GM12878 (cell line): ENCODE results near the gene APOLD1. TPM values are rescaled to one million over a fixed set of nuclear protein-coding genes. Genes with fewer than 3 reads are reported as not detected.

ENCODE experiments used
- ATAC-seq: fragments of 200-7000 bp; cut with Tn5 transposase; 3 replicates; pipeline ENCODE4 v1.9.1; 2020; ENCODE audit warnings: mild to moderate bottlenecking, moderate library complexity
- BruUV-seq: library from RNA; stranded (reverse); fragments of 400-500 nt; replicated peaks from 2 replicates; lab custom pipeline; 2021; lab: Mats Ljungman, UMichigan
- CTCF ChIA-PET: fragments of 300-600 bp; sonication (Branson Sonifier 250); formaldehyde crosslinking; extraction: SDS; loops from one replicate; lab custom pipeline; 2021; ENCODE audit warnings: inconsistent platforms; lab: Yijun Ruan, JAX
- POLR2A ChIA-PET: fragments of 350-600 bp; formaldehyde crosslinking; extraction: SDS; loops from one replicate; lab custom pipeline; 2021; ENCODE audit warnings: inconsistent platforms; lab: Charles Lee
- RAD21 ChIA-PET: fragments of 300-600 bp; sonication (Branson Sonifier 250); formaldehyde crosslinking; loops from one replicate; lab custom pipeline; 2023; ENCODE audit warnings: antibody characterized with exemption; ENCODE audit not compliant: unreplicated experiment; lab: Charles Lee
- SMC1A ChIA-PET: fragments of 300-600 bp; sonication (Branson Sonifier 250); formaldehyde crosslinking; loops from one replicate; lab custom pipeline; 2023; ENCODE audit not compliant: unreplicated experiment, uncharacterized antibody; lab: Charles Lee
- DNase-seq: peaks from one replicate; pipeline ENCODE4 v3.0.0-alpha.2; 2011; ENCODE audit warnings: low read depth, low spot score
- FAIRE-seq: peaks from 3 replicates; lab custom pipeline; 2011; peaks lifted over from hg19 to GRCh38; lab: Jason Lieb, UNC
- H2AFZ ChIP-seq: 2 replicates; pipeline ENCODE4 v1.6.0; 2011; ENCODE audit warnings: low read depth, low read length, control low read depth; ENCODE audit not compliant: control insufficient read depth
- H3K27ac ChIP-seq: 2 replicates; pipeline ENCODE4 v1.5.1; 2011; ENCODE audit warnings: control low read depth; ENCODE audit not compliant: control insufficient read depth, insufficient read depth
- H3K27me3 ChIP-seq, 2 experiments: replicated peaks in 1 of 2; 2 replicates each; pipeline versions ENCODE4 v1.6.0 to v1.6.1; 2011; ENCODE audit warnings: low read length in 1 of 2; ENCODE audit not compliant: control insufficient read depth in 2 of 2, insufficient read depth in 2 of 2
- H3K36me3 ChIP-seq, 2 experiments: 2 replicates each; pipeline ENCODE4 v1.5.1; 2011; ENCODE audit warnings: low read length in 1 of 2; ENCODE audit not compliant: control insufficient read depth in 2 of 2, insufficient read depth in 2 of 2
- H3K4me1 ChIP-seq: 2 replicates; pipeline ENCODE4 v1.6.1; 2011; ENCODE audit warnings: mild to moderate bottlenecking, low read length, moderate library complexity, mixed read lengths; ENCODE audit not compliant: control insufficient read depth, insufficient read depth
- H3K4me2 ChIP-seq: 2 replicates; pipeline ENCODE4 v1.6.0; 2011; ENCODE audit warnings: control low read depth; ENCODE audit not compliant: control insufficient read depth, insufficient read depth
- H3K4me3 ChIP-seq: fragments of 200-600 bp; sonication (generic); 2 replicates; pipeline ENCODE4 v1.5.1; 2016
- H3K79me2 ChIP-seq: 2 replicates; pipeline ENCODE4 v1.6.0; 2011; ENCODE audit warnings: low read length; ENCODE audit not compliant: control insufficient read depth, insufficient read depth
- H3K9ac ChIP-seq: 2 replicates; pipeline ENCODE4 v1.8.0; 2011; ENCODE audit warnings: low read length, control low read depth, mixed read lengths; ENCODE audit not compliant: control insufficient read depth, insufficient read depth
- H3K9me3 ChIP-seq: replicated peaks from 3 replicates; pipeline ENCODE4 v1.5.1; 2011; ENCODE audit warnings: mild to moderate bottlenecking, low read length; ENCODE audit not compliant: control insufficient read depth, insufficient read depth
- H4K20me1 ChIP-seq: 2 replicates; pipeline ENCODE4 v1.6.0; 2011; ENCODE audit not compliant: control insufficient read depth, insufficient read depth
- HCFC1 ChIP-seq: fragments of 150-350 bp; IDR thresholded peaks from 2 replicates; pipeline ENCODE4 v1.6.1; 2014; ENCODE audit warnings: low read length
- HDAC6 ChIP-seq: fragments of 200-600 bp; sonication (generic); IDR thresholded peaks from one replicate; pipeline ENCODE4 v1.8.0; 2017; ENCODE audit warnings: antibody characterized with exemption; ENCODE audit not compliant: unreplicated experiment
- SIN3A ChIP-seq: IDR thresholded peaks from 2 replicates; pipeline ENCODE4 v1.6.1; 2012; ENCODE audit warnings: low read depth, low read length, improper control_type of control experiment
- SKIL ChIP-seq: fragments of 450-650 bp; IDR thresholded peaks from 2 replicates; pipeline ENCODE4 v1.6.1; 2017; ENCODE audit warnings: mild to moderate bottlenecking, low read depth, inconsistent platforms; ENCODE audit not compliant: poor library complexity, severe bottlenecking
- USF2 ChIP-seq: IDR thresholded peaks from 2 replicates; pipeline ENCODE4 v1.6.1; 2011; ENCODE audit warnings: low read depth, low read length, improper control_type of control experiment, borderline replicate concordance
- WGBS: methylation state at CpG from one replicate; pipeline ENCODE4 v1.1.6; 2016; ENCODE audit warnings: low lambda C conversion rate; ENCODE audit not compliant: insufficient replicate concordance, insufficient coverage; ENCODE audit errors: missing lambda C conversion rate; 5-methylcytosine and 5-hydroxymethylcytosine counted together
- in situ Hi-C: fragments of 300-500 bp; cut with MboI; formaldehyde crosslinking; loops from 9 replicates; pipeline ENCODE4 v1.14.3; 2018; ENCODE audit warnings: mixed read lengths
- intact Hi-C: fragments of 100-400 bp; cut with micrococcal nuclease; formaldehyde crosslinking; loops from one replicate; pipeline ENCODE4 v1.14.2; 2022; ENCODE audit not compliant: unreplicated experiment
- polyA plus RNA-seq, 11 experiments: library from polyadenylated mRNA; depleted of rRNA in 4 of 11; unstranded in 6 of 11; stranded (reverse) in 5 of 11; fragments of >200 nt; fragmentation: Nextera tagmentation in 4 of 11; fragmentation: Illumina TruSeq in 1 of 11; extraction: Ambion mirVana in 4 of 11; extraction: Trizol in 1 of 11; gene quantifications; 1 replicate in 1 of 11; 2 replicates in 10 of 11; pipeline versions ENCODE4 v1.2.1 to v1.2.3, GENCODE V29; 2011 to 2016; ENCODE audit warnings: inconsistent platforms in 2 of 11, missing spikeins in 2 of 11, low read depth in 1 of 11
- total RNA-seq, 4 experiments: library from RNA; depleted of rRNA in 3 of 4; stranded (reverse); fragments of >200 nt in 3 of 4; fragmentation: Illumina TruSeq in 1 of 4; extraction: Trizol in 1 of 4; gene quantifications; 2 replicates each; pipeline versions ENCODE4 v1.2.1 to v1.2.3, GENCODE V29; 2013 to 2021

APOLD1 gene
- total and polyA plus RNA-seq, 10 of the 15 experiments (the other 5 are each of a cell fraction or from before 2014, with no cell fraction given) = 1.1 to 8.9 (median 4.2) TPM

- CTCF ChIA-PET = interaction anchor here (4.5 to 5.5 kb wide), 4 partner anchors 14 to 125 kb away, joined by 38 to 136 read pairs (median 58); partner anchors contain the start of gene DDX47
- Histone ChIP-seq H2AFZ (no peak overlapping the region), H3K27ac (no peak overlapping the region), H3K27me3 (no peaks in the 10 kb centered on the region), H3K9ac (no peak overlapping the region), H3K79me2 (peaks cover 4% of the 10 kb centered on the region; the same call in 1 of the 2 replicates), H3K4me3 (no peak overlapping the region), H3K36me3 (no peaks in the 10 kb centered on the region), H3K4me2 (no peak overlapping the region), H4K20me1 (no peaks in the 10 kb centered on the region), H3K9me3 (no peaks in the 10 kb centered on the region), H3K4me1 (peaks cover 18% of the 10 kb centered on the region)
- RAD21 ChIA-PET = interaction anchor here (0.8 kb wide), 1 partner anchor 12 kb away, joined by 3 read pairs; no protein-coding TSS in a partner anchor
- POLR2A ChIA-PET = no interaction called here
- BruUV-seq = no TSS peak
- SMC1A ChIA-PET = interaction anchor here (1.1 to 7.9 kb wide), 4 partner anchors 15 to 124 kb away, joined by 3 to 88 read pairs (median 42); partner anchors contain the start of gene DDX47
- DNase-seq = no peak
- no peak for FAIRE-seq
- ATAC-seq = no peak
- TF ChIP-seq SKIL = no peak
- no peak for TF ChIP-seq HCFC1
- TF ChIP-seq SIN3A = no peak
- TF ChIP-seq HDAC6 = no peak
- no peak for TF ChIP-seq USF2
- in situ Hi-C loops = loop anchor here (5.0 kb wide), 1 partner anchor 416 kb away; no protein-coding TSS in a partner anchor
- WGBS = 72% methylated on average over 4 of the region's 4 CpGs
- intact Hi-C loops = no loop called here
Measured at GRCh38 chr12:12790956-12791355, 5.5 kb downstream of the APOLD1 start.
